ENCODE results near the gene KRTAP5-5. TPM values are rescaled to one million over a fixed set of nuclear protein-coding genes. Genes with fewer than 3 reads are reported as not detected.
"Not testable (repeated sequence)": the region's sequence is repeated elsewhere in the genome, so short reads cannot be mapped to it uniquely, and the experiment has no call there.

Gene KRTAP5-5, protein sequence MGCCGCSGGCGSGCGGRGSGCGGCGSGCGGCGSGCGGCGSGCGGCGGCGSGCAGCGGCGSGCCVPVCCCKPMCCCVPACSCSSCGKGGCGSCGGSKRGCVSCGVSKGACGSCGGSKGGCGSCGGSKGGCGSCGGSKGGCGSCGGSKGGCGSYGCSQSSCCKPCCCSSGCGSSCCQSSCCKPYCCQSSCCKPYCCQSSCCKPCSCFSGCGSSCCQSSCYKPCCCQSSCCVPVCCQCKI
- total RNA-seq (2021): not detected in 2 replicates
- not detected for Bru-seq, nascent RNA
- BruChase-seq, experiment 1, labeled RNA remaining after a 2-hour chase: not detected
- BruChase-seq, experiment 2, labeled RNA remaining after a 6-hour chase: not detected
- long read RNA-seq: 0 reads

DNA sequence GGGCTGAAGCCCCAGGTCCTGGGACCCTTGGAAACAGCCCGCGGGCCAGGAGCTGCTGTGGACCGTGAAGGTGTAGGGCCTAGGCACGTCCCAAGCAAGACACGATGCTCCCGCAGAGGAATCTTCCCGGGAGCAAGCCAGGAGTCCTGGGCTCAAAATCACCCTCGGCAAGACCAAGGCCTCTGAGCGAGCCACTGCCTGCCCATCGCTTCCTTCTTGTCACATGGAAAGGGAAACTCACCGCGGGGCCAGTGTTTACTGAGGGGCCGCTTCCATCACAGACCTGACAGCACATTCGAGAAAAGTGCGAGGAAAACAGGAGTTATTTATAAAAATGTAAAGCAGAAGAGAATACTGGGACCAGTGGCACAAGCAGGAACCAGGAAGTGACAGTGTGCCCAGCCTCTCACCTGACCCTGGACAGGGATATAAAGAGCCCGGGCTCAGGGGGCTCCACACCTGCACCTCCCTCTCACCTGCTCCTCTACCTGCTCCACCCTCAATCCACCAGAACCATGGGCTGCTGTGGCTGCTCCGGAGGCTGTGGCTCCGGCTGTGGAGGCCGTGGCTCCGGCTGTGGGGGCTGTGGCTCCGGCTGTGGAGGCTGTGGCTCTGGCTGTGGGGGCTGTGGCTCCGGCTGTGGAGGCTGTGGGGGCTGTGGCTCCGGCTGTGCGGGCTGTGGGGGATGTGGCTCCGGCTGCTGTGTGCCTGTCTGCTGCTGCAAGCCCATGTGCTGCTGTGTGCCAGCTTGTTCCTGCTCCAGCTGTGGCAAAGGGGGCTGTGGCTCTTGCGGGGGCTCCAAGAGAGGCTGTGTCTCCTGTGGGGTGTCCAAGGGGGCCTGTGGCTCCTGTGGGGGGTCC lies at the start of gene KRTAP5-5:
KRTAP5-5 (plus strand) TSS at position 450 of the 860 bp plus-strand sequence; CDS start at position 516, 66 bp downstream.
- H3K4me3 ChIP-seq (ENCODE audit: low read depth, low read length, poor library complexity, severe bottlenecking): no peak within 1 kb of the TSS
- POLR2A ChIA-PET (ENCODE audit: low non-redundant PET): no interaction called here
- intact Hi-C loops (cut with micrococcal nuclease; ENCODE audit: unreplicated experiment): loop anchor here (10.0 kb wide), 1 partner anchor 85 kb away; no protein-coding TSS in a partner anchor
- no peaks in the 10 kb centered on the region for H3K36me3 ChIP-seq (ENCODE audit: insufficient read depth, low read length, poor library complexity, severe bottlenecking)
- no peaks in the 10 kb centered on the region for H3K9me3 ChIP-seq (ENCODE audit: low read depth, low read length, poor library complexity, severe bottlenecking)
- no TSS peak for BruUV-seq (replicated peaks)
- H3K27ac ChIP-seq (ENCODE audit: low read depth, low read length, poor library complexity, severe bottlenecking): no peak within 1 kb of the TSS
- no peak for TF ChIP-seq EZH2 (IDR thresholded peaks at IDR 0.05; ENCODE audit: borderline replicate concordance, low read depth, low read length, poor library complexity, severe bottlenecking)
- TF ChIP-seq CTCF (conservative IDR thresholded peaks at IDR 0.05; ENCODE audit: low read depth, low read length): no peak
- no peaks in the 10 kb centered on the region for H3K4me1 ChIP-seq (ENCODE audit: insufficient read depth, low read length, poor library complexity, severe bottlenecking)
- no peak for DNase-seq (ENCODE audit: low spot score)
- CTCF ChIA-PET: no interaction called here
- H3K27me3 ChIP-seq (replicated peaks; ENCODE audit: insufficient read depth, low read depth, low read length, poor library complexity): no peaks in the 10 kb centered on the region

GRCh38 chr11:1581976-1582375 lies 47.6 kb upstream of the KRTAP5-5 start:
- Histone ChIP-seq H3K4me3 (ENCODE audit: low read depth, low read length, poor library complexity, severe bottlenecking) (no peak overlapping the region), H3K36me3 (ENCODE audit: insufficient read depth, low read length, poor library complexity, severe bottlenecking) (no peaks in the 10 kb centered on the region), H3K4me1 (ENCODE audit: insufficient read depth, low read length, poor library complexity, severe bottlenecking) (no peaks in the 10 kb centered on the region), H3K27ac (ENCODE audit: low read depth, low read length, poor library complexity, severe bottlenecking) (no peak overlapping the region), H3K27me3 (replicated peaks; ENCODE audit: insufficient read depth, low read depth, low read length, poor library complexity) (no peaks in the 10 kb centered on the region), H3K9me3 (ENCODE audit: low read depth, low read length, poor library complexity, severe bottlenecking) (no peaks in the 10 kb centered on the region)
- ChIA-PET CTCF (interaction anchor here (0.8 kb wide), 1 partner anchor 35 kb away, joined by 3 read pairs; no protein-coding TSS in a partner anchor), POLR2A (ENCODE audit: low non-redundant PET) (interaction anchor here (0.5 kb wide), 1 partner anchor 1118 kb away, joined by 4 read pairs; the partner anchor contains the start of gene KCNQ1OT1)
- DNase-seq (ENCODE audit: low spot score): no peak
- no TSS peak for BruUV-seq (replicated peaks)
- TF ChIP-seq EZH2 (IDR thresholded peaks at IDR 0.05; ENCODE audit: borderline replicate concordance, low read depth, low read length, poor library complexity, severe bottlenecking) (no peak), CTCF (conservative IDR thresholded peaks at IDR 0.05; ENCODE audit: low read depth, low read length) (no peak)
- intact Hi-C loops (cut with micrococcal nuclease; ENCODE audit: unreplicated experiment): no loop called here

DNA sequence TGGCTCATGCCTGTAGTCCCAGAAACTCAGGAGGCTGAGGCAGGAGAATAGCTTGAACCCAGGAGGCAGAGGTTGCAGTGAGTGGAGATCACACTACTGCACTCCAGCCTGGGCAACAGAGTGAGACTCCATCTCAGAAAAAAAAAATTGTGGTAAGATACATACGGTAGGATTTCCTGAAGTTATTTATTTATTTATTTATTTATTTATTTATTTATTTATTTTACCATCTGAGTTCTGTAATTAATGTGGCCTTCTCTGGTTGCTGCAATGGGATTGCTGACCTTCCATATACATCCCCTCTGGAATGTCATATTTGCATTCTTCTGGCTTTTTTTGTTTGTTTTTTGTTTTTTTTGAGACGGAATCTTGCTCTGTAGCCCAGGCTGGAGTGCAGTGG lies 46.7 kb upstream of the KRTAP5-5 start:
- DNase-seq (ENCODE audit: low spot score); H3K36me3 ChIP-seq (ENCODE audit: insufficient read depth, low read length, poor library complexity, severe bottlenecking); H3K4me1 ChIP-seq (ENCODE audit: insufficient read depth, low read length, poor library complexity, severe bottlenecking); BruUV-seq (replicated peaks); H3K9me3 ChIP-seq (ENCODE audit: low read depth, low read length, poor library complexity, severe bottlenecking); POLR2A ChIA-PET (ENCODE audit: low non-redundant PET); H3K27ac ChIP-seq (ENCODE audit: low read depth, low read length, poor library complexity, severe bottlenecking); H3K4me3 ChIP-seq (ENCODE audit: low read depth, low read length, poor library complexity, severe bottlenecking); CTCF ChIA-PET; H3K27me3 ChIP-seq (replicated peaks; ENCODE audit: insufficient read depth, low read depth, low read length, poor library complexity); intact Hi-C loops (cut with micrococcal nuclease; ENCODE audit: unreplicated experiment): not testable (repeated sequence)

DNA sequence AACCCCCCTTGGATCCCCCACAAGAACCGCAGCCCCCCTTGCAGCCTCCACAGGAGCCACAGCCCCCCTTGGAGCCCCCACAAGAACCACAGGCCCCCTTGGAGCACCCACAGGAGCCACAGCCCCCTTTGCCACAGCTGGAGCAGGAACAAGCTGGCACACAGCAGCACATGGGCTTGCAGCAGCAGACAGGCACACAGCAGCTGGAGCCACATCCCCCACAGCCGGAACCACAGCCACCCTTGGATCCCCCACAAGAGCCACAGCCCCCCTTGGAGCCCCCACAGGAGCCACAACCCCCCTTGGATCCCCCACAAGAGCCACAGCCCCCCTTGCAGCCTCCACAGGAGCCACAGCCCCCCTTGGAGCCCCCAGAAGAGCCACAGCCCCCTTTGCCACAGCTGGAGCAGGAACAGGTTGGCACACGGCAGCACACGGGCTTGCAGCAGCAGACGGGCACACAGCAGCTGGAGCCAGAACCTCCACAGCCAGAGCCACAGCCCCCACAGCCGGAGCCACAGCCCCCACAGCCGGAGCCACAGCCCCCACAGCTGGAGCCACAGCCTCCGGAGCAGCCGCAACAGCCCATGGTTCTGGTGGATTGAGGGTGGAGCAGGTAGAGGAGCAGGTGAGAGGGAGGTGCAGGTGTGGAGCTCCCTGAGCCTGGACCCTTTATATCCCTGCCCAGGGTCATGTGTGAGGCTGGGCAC lies 44.8 kb upstream of the KRTAP5-5 start, which contains the start of gene KRTAP5-1:
KRTAP5-1 (minus strand) TSS at position 623 of the 710 bp plus-strand sequence; CDS start at position 589, 34 bp downstream.
- CTCF ChIA-PET: interaction anchor here (0.9 kb wide), 1 partner anchor 10 kb away, joined by 4 read pairs; no protein-coding TSS in a partner anchor
- POLR2A ChIA-PET (ENCODE audit: low non-redundant PET); BruUV-seq (replicated peaks); intact Hi-C loops (cut with micrococcal nuclease; ENCODE audit: unreplicated experiment); H3K9me3 ChIP-seq (ENCODE audit: low read depth, low read length, poor library complexity, severe bottlenecking); H3K27ac ChIP-seq (ENCODE audit: low read depth, low read length, poor library complexity, severe bottlenecking); H3K4me1 ChIP-seq (ENCODE audit: insufficient read depth, low read length, poor library complexity, severe bottlenecking); H3K4me3 ChIP-seq (ENCODE audit: low read depth, low read length, poor library complexity, severe bottlenecking); H3K36me3 ChIP-seq (ENCODE audit: insufficient read depth, low read length, poor library complexity, severe bottlenecking); DNase-seq (ENCODE audit: low spot score); H3K27me3 ChIP-seq (replicated peaks; ENCODE audit: insufficient read depth, low read depth, low read length, poor library complexity): not testable (repeated sequence)

Measured in A673 (cell line).